ENCODE measurements around the gene DIAPH3.

GRCh38 chr13:59893266-59893665 lies 270.5 kb downstream of the DIAPH3 start:
- no peak for TF ChIP-seq CTCF (IDR thresholded peaks at IDR 0.05)
- TF ChIP-seq POLR2A (IDR thresholded peaks at IDR 0.05), result no peak

All from sigmoid colon (tissue), 3 donors.